Measurements from ENCODE around the gene TSPAN4. TPM values are rescaled to one million over a fixed set of nuclear protein-coding genes. Genes with fewer than 3 reads are reported as not detected.

TSPAN4 gene
- total and polyA plus RNA-seq, 2 of the 13 experiments (the other 11 are each of a cell fraction or from before 2014, with no cell fraction given): 31.7 to 68.3 TPM

- Histone ChIP-seq H3K27me3 (ENCODE audit: control insufficient read depth in 1 of 2, insufficient read depth in 2 of 2, low read length in 2 of 2) (no peaks in the 10 kb centered on the region; a peak in 2 of 5 replicates), H3K27ac (ENCODE audit: extremely low read length, insufficient read depth, low read length) (no peak overlapping the region), H2AFZ (ENCODE audit: low read length) (no peak overlapping the region), H3K4me3 (replicated peaks in 1 of 3; ENCODE audit: insufficient read depth in 1 of 3, low read depth in 2 of 3, low read length in 3 of 3) (no peak overlapping the region), H4K20me1 (ENCODE audit: insufficient read depth, low read length) (no peaks in the 10 kb centered on the region), H3K79me2 (ENCODE audit: insufficient read depth, low read length) (peaks cover 27% of the 10 kb centered on the region), H3K36me3 (replicated peaks in 1 of 2; ENCODE audit: control insufficient read depth in 1 of 2, insufficient read depth in 2 of 2, low read length in 2 of 2) (peaks cover 17 to 45% of the 10 kb centered on the region in 2 experiments), H3K9ac (ENCODE audit: insufficient read depth, low read depth, low read length) (no peak overlapping the region), H3K4me2 (ENCODE audit: low read depth, low read length) (no peak overlapping the region), H3K4me1 (ENCODE audit: insufficient read depth, low read length) (peaks cover 15% of the 10 kb centered on the region), H3K9me3 (ENCODE audit: low read length) (no peaks in the 10 kb centered on the region)
- BruUV-seq (replicated peaks): no TSS peak
- TF ChIP-seq ISL2 (CRISPR knock-in tag; IDR thresholded peaks at IDR 0.05): no peak
- 92% methylated on average over 7 of the region's 7 CpGs for WGBS (ENCODE audit: low lambda C conversion rate)
- FAIRE-seq (no peak), DNase-seq (ENCODE audit: low spot score) (no peak), ATAC-seq (no peak)
- POLR2A ChIA-PET: no interaction called here
- CTCF ChIA-PET (ENCODE audit: low intra/inter-chr PET ratio, low total read pairs): no interaction called here
- intact Hi-C loops (cut with micrococcal nuclease; ENCODE audit: unreplicated experiment) (no loop called here), in situ Hi-C loops (cut with HindIII; ENCODE audit: extremely low pct_ligation_motif_present, low pct_unique_long_range_greater_than_20kb) (no loop called here)
Observed at GRCh38 chr11:905952-906351, 63.3 kb downstream of the TSPAN4 start.

GRCh38 chr11:907668-908067 is 65.0 kb downstream of the TSPAN4 start:
- CTCF ChIA-PET (ENCODE audit: low intra/inter-chr PET ratio, low total read pairs): no interaction called here
- no peak for TF ChIP-seq ZNF609 (CRISPR knock-in tag; IDR thresholded peaks at IDR 0.05; ENCODE audit: borderline replicate concordance)
- no peak for TF ChIP-seq DPF2 (CRISPR knock-in tag; IDR thresholded peaks at IDR 0.05; ENCODE audit: borderline replicate concordance, low read depth)
- TF ChIP-seq ZFP36L1 (CRISPR knock-in tag; IDR thresholded peaks at IDR 0.05): no peak
- TF ChIP-seq ERF (CRISPR knock-in tag; IDR thresholded peaks at IDR 0.05): no peak

More at GRCh38 chr11:907668-908067, 65.0 kb downstream of the TSPAN4 start:
- no TSS peak for BruUV-seq (replicated peaks)
- POLR2A ChIA-PET: no interaction called here
- H3K9ac ChIP-seq (ENCODE audit: insufficient read depth, low read depth, low read length): no peak overlapping the region
- WGBS (ENCODE audit: low lambda C conversion rate): 100% methylated on average over 2 of the region's 2 CpGs
- H3K36me3 ChIP-seq (replicated peaks in 1 of 2; ENCODE audit: control insufficient read depth in 1 of 2, insufficient read depth in 2 of 2, low read length in 2 of 2): peaks cover 14 to 27% of the 10 kb centered on the region in 2 experiments
- FAIRE-seq (no peak), ATAC-seq (no peak), DNase-seq (ENCODE audit: low spot score) (no peak)
- no peak overlapping the region for H3K27ac ChIP-seq (ENCODE audit: extremely low read length, insufficient read depth, low read length)
- H3K4me2 ChIP-seq (ENCODE audit: low read depth, low read length): no peak overlapping the region
- H3K9me3 ChIP-seq (ENCODE audit: low read length): no peaks in the 10 kb centered on the region
- H3K79me2 ChIP-seq (ENCODE audit: insufficient read depth, low read length): peaks cover 30% of the 10 kb centered on the region
- H3K27me3 ChIP-seq (ENCODE audit: control insufficient read depth in 1 of 2, insufficient read depth in 2 of 2, low read length in 2 of 2): no peaks in the 10 kb centered on the region; a peak in 2 of 5 replicates
- no peak overlapping the region for H3K4me3 ChIP-seq (replicated peaks in 1 of 3; ENCODE audit: insufficient read depth in 1 of 3, low read depth in 2 of 3, low read length in 3 of 3)
- no peaks in the 10 kb centered on the region for H4K20me1 ChIP-seq (ENCODE audit: insufficient read depth, low read length)
- intact Hi-C loops (cut with micrococcal nuclease; ENCODE audit: unreplicated experiment) (no loop called here), in situ Hi-C loops (cut with HindIII; ENCODE audit: extremely low pct_ligation_motif_present, low pct_unique_long_range_greater_than_20kb) (no loop called here)
- H2AFZ ChIP-seq (ENCODE audit: low read length): no peak overlapping the region
- peaks cover 25% of the 10 kb centered on the region for H3K4me1 ChIP-seq (ENCODE audit: insufficient read depth, low read length)
